Activated naive CD4-positive, alpha-beta T cell treated with anti-CD3 and anti-CD28 coated beads, Interleukin-2, amount 50 U/mL, for 16 hours (primary cell): ENCODE data around the gene NRXN3.
"Not testable (repeated sequence)": the region's sequence is repeated elsewhere in the genome, so short reads cannot be mapped to it uniquely, and the experiment has no call there.

Experiments
- DNase-seq: peaks from one replicate; pipeline ENCODE4 v3.0.0-alpha.2; 2020

NRXN3 gene

GRCh38 chr14:78417532-78417931 lies 247.4 kb downstream of the NRXN3 start:
- no peak for DNase-seq

DNA sequence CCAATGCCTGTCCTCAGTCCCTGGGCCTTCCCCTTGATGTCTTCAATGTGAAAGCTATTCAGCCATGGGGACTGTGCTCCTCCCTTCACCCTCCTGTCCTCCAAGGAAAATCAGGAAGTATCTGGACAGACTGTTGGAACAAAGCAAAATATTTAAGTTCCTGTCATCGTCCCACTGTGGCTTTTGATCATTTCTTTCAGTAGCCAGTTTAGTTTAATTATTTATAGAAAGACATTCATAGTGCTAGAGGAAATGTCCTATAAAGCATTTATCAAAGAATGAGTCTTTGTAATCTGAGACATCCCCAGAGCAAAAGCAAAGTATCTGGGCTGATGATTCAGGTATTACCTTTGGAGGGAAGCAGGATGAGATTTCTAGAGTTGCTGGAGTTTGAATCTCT lies 254.1 kb downstream of the NRXN3 start:
- no peak for DNase-seq

- DNase-seq, result no peak
Measured at GRCh38 chr14:78425330-78425729, 255.2 kb downstream of the NRXN3 start.

GRCh38 chr14:78425782-78426181 lies 255.6 kb downstream of the NRXN3 start:
- no peak for DNase-seq

- no peak for DNase-seq
Measured at GRCh38 chr14:78432046-78432445, 261.9 kb downstream of the NRXN3 start.

DNA sequence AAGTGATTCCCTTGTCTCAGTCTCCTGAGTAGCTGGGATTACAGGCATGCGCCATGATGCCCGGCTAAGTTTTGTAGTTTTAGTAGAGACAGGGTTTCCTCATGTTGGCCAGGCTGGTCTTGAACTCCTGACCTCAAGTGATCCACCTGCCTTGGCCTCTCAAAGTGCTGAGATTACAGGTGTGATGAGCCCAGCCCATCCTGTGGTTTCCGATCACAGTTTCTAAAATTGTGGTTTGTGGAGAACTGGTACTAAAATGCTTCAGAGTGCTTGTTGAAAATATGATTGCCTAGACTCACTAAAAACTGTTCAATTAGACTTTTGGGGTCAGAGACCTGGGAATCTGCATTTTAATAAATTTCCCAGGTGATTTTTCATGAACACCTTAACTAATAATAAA lies 267.3 kb downstream of the NRXN3 start:
- not testable (repeated sequence) for DNase-seq

DNA sequence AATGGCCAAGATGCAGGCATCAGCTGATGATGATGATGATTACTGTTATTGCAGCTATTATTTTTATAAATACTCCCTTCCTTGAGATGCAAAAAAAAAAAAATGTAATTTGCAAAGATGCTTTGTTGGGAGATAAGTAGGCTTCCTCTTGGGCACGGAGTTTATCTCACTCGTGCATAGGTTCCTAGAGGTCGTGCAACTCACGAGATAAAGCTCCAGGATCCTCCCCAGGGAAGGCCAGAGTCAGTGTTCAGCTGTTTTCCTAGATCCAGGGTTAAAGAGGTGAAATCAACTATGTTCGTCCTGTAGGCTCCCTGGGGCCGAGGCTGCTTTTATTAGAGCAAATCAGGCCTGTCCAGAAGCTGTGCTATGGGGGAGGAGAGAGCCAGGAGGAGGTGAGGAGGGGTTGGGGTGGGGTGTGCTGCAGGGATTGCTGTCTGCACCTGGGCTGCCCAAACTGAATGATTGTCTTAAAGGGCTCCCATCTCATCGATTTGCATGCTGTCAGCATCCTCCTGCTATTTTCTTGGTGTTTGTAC lies 270.3 kb downstream of the NRXN3 start:
- no peak for DNase-seq

- no peak for DNase-seq
Measured at GRCh38 chr14:78443834-78444233, 273.7 kb downstream of the NRXN3 start.

DNA sequence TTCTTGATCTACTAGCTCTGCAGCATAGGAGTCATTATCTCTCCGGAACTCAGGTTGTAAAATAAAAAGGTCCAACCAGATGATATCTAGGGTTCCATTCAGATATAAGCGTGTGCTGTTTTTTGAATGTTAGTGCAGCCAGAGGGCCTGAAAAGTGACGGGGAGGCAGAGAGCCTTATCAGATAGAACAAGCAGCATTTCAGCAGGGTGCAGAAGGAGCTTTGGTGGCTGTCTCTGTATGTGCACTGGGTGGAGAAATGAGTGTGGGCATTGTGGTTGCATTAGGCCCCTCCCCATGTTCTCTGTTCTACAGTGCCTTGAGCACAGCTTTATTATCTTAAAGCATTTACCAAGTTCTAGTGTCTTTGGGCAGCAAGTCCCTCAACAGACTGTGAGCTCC lies 275.1 kb downstream of the NRXN3 start:
- no peak for DNase-seq

DNA sequence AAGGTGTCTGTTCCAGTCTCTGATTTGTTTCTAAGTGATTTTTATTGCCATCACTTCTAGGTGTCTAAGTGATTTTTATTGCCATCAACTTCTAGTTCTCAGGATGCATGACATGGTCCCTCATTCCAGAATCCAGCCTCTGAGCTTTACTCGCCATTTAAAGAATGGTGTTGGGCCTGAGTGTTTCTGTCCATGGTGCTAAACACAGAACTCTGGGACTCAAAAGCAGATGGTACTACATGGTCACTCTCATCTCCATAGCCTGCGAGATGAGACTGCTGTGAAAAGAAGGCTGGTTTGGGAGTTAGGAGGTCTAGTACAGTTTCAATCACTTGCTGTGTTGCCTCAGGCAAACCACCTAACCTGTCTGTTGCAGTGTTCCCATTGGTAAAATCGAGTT lies 276.6 kb downstream of the NRXN3 start:
- no peak for DNase-seq

GRCh38 chr14:78448164-78449094 lies 278.3 kb downstream of the NRXN3 start:
- no peak for DNase-seq

GRCh38 chr14:78450669-78451318 lies 280.6 kb downstream of the NRXN3 start:
- no peak for DNase-seq

DNA sequence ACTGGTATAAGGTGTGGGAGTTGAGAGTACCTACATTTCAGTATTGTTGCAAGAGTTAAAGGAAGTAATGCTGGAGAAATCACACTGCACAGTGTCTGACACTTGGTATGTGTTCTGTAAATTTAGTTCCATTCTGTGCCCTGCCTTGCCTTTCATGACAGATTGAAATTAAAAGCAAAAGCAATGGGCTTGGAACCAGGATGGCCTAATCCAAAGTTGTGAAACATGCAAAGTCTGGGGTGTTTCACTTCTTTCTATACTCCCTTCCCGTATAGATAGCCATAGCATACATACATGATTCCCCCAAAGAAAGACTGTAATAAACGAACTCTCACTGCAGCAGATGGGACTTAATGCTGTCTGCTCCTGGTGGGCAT lies 281.1 kb downstream of the NRXN3 start:
- DNase-seq, result no peak

GRCh38 chr14:78455896-78456435 lies 285.8 kb downstream of the NRXN3 start:
- no peak for DNase-seq

DNA sequence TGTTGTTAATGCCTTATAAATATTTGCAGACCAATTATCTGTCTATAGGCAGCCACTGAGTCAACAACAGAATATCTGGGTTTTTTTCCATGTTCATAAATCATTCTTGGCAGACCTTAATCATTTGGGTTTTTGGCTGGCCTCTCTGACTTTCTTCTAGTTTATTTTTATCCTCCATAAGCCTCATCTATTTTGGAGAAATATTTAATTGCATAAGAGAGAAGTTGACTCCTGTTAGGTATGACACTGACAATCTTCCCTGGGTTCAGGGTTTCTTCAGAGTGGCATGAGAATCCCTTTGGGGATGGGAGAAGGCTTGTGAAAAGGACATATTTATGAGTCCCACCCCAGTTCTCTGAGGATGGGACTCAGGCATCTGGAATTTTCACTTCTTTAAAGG lies 299.8 kb downstream of the NRXN3 start:
- no peak for DNase-seq

- no peak for DNase-seq
Measured at GRCh38 chr14:78479127-78479780, 309.1 kb downstream of the NRXN3 start.

GRCh38 chr14:78484028-78484427 lies 313.9 kb downstream of the NRXN3 start:
- no peak for DNase-seq

DNA sequence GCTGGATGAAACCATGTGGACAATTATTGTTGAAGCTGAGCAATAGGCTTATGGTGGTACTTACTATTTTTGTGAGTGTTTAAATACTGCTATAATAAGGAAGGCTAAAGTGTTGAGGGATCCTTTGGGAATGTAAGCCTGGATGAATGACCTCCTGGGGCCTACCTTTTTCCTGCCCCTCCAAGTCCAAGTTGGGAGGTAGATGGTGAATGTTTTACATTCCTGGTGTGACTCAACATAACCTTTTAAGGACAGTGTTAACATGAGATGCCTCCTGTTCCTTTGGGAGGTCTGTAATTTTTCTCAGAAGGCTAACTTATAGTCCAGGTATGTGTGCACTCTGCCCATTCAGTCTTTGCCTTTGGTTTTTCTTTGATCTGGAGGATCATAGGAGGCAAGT lies 315.9 kb downstream of the NRXN3 start:
- DNase-seq, result no peak

- no peak for DNase-seq
Measured at GRCh38 chr14:78486621-78487020, 316.4 kb downstream of the NRXN3 start.

- DNase-seq, result not testable (repeated sequence)
Measured at GRCh38 chr14:78487573-78487972, 317.4 kb downstream of the NRXN3 start.

- DNase-seq, result no peak
Measured at GRCh38 chr14:78488938-78489337, 318.8 kb downstream of the NRXN3 start.

GRCh38 chr14:78491048-78491447 lies 320.9 kb downstream of the NRXN3 start:
- no peak for DNase-seq

GRCh38 chr14:78498062-78498595 lies 328.0 kb downstream of the NRXN3 start:
- no peak for DNase-seq
